ENCODE results near the gene CAMK2A. TPM values are rescaled to one million over a fixed set of nuclear protein-coding genes. Genes with fewer than 3 reads are reported as not detected.

CAMK2A gene
- total RNA-seq, 2 donors from 2014 or later = 0.50 to 1.0 TPM

DNA sequence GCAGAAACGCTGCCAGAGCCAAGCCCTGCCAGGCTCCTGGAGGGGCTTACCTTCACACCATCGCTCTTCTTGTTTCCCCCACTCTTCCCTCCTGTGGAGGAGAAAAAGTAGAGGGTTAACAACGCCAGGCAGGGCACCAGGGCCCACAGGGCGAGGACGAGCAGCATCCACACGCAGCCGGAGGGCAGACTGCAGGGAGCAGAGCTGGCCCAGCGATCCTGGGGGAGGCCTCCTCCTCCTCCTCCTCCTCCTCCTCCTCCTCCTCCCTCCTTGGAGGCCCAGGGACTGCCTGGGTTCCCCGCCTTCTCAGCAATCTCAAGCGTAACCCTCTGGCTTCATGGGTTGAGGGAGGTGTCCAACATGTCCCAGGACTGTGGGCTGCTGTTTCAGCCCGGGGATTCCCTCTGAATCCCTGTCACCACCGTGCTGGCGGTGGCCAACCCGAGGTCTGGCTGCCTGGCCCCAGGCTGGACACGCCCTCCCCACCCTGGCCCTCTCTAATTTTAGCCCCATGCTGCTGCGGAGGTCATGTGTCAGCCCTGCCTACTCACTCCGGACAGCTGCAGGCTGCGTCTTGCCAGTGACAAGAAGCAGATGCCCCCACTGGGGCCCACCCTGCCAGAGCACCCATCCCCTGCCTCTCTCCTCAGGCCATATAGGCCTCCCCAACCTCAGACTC is 44.3 kb downstream of the CAMK2A start:
- no peaks in the 10 kb centered on the region for H3K36me3 ChIP-seq
- 78% methylated on average over 16 of the region's 18 CpGs for WGBS
- DNase-seq (ENCODE audit: low spot score) = no peak
- TF ChIP-seq, protein P1, sequence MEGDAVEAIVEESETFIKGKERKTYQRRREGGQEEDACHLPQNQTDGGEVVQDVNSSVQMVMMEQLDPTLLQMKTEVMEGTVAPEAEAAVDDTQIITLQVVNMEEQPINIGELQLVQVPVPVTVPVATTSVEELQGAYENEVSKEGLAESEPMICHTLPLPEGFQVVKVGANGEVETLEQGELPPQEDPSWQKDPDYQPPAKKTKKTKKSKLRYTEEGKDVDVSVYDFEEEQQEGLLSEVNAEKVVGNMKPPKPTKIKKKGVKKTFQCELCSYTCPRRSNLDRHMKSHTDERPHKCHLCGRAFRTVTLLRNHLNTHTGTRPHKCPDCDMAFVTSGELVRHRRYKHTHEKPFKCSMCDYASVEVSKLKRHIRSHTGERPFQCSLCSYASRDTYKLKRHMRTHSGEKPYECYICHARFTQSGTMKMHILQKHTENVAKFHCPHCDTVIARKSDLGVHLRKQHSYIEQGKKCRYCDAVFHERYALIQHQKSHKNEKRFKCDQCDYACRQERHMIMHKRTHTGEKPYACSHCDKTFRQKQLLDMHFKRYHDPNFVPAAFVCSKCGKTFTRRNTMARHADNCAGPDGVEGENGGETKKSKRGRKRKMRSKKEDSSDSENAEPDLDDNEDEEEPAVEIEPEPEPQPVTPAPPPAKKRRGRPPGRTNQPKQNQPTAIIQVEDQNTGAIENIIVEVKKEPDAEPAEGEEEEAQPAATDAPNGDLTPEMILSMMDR (IDR thresholded peaks at IDR 0.05) = no peak
- TF ChIP-seq POLR2A (IDR thresholded peaks at IDR 0.05) (no peak), POLR2AphosphoS5 (IDR thresholded peaks at IDR 0.05) (no peak)
- H3K4me1 ChIP-seq (replicated peaks) = no peaks in the 10 kb centered on the region
- H3K4me3 ChIP-seq = no peak overlapping the region
- H3K9me3 ChIP-seq = no peaks in the 10 kb centered on the region
- H3K27ac ChIP-seq = no peak overlapping the region
- intact Hi-C loops (cut with DNase I) = no loop called here
- H3K27me3 ChIP-seq (replicated peaks; ENCODE audit: insufficient read depth) = no peaks in the 10 kb centered on the region

DNA sequence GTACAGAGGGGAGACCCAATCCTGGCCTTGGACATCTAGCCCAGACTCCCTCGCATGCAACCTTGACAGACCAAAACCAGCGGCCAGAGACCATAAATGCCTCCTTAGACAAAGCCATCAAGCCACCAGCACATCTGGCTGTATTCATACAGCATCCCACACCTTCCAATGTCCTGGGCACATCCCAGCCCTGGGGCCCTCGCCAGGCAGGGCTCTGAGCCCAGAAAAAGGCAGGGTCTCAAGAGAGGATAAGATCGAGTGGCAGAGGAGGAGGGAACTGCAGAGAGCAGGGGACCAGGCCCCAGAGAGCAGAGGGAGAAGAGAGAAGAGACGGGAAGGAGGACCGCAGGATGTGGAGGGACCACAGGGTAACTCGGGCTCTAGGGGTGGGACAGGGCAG is 45.4 kb downstream of the CAMK2A start:
- TF ChIP-seq POLR2A (IDR thresholded peaks at IDR 0.05) = no peak
- TF ChIP-seq POLR2AphosphoS5 (IDR thresholded peaks at IDR 0.05) = no peak
- TF ChIP-seq, protein P1 (IDR thresholded peaks at IDR 0.05) = no peak
- Histone ChIP-seq H3K27me3 (replicated peaks; ENCODE audit: insufficient read depth) (no peaks in the 10 kb centered on the region), H3K9me3 (no peaks in the 10 kb centered on the region), H3K27ac (no peak overlapping the region), H3K36me3 (no peaks in the 10 kb centered on the region), H3K4me3 (no peak overlapping the region), H3K4me1 (replicated peaks) (no peaks in the 10 kb centered on the region)
- no peak for DNase-seq (ENCODE audit: low spot score)
- intact Hi-C loops (cut with DNase I) = no loop called here
- WGBS = 64% methylated on average over 7 of the region's 7 CpGs

DNA sequence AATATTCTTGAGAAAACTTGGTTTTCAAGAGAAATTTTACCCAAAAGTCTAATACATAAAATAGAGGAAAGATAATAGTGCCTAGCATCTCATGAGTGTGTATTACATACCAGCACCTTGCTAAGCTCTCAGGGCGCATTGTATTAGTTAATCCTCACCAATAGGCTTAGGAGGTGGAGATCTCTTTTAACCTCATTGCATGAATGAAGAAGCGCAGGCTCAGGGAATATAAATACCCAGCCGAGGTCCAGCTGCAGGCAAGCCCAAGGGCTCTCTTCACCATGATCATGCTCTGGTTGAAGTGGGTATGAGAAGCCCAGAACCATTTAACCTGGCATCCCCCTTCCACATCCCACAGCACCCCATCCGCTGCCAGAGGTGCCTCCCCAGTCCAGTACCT is 46.0 kb downstream of the CAMK2A start:
- intact Hi-C loops (cut with DNase I) = no loop called here
- H3K9me3 ChIP-seq = no peaks in the 10 kb centered on the region
- H3K27me3 ChIP-seq (replicated peaks; ENCODE audit: insufficient read depth) = no peaks in the 10 kb centered on the region
- whole genome bisulfite sequencing = 94% methylated on average over 4 of the region's 4 CpGs
- H3K36me3 ChIP-seq = no peaks in the 10 kb centered on the region
- no peak overlapping the region for H3K27ac ChIP-seq
- TF ChIP-seq POLR2AphosphoS5 (IDR thresholded peaks at IDR 0.05) (no peak), POLR2A (IDR thresholded peaks at IDR 0.05) (no peak)
- TF ChIP-seq, protein P1 (IDR thresholded peaks at IDR 0.05) = no peak
- H3K4me1 ChIP-seq (replicated peaks) = no peaks in the 10 kb centered on the region
- DNase-seq (ENCODE audit: low spot score) = no peak
- H3K4me3 ChIP-seq = no peak overlapping the region

DNA sequence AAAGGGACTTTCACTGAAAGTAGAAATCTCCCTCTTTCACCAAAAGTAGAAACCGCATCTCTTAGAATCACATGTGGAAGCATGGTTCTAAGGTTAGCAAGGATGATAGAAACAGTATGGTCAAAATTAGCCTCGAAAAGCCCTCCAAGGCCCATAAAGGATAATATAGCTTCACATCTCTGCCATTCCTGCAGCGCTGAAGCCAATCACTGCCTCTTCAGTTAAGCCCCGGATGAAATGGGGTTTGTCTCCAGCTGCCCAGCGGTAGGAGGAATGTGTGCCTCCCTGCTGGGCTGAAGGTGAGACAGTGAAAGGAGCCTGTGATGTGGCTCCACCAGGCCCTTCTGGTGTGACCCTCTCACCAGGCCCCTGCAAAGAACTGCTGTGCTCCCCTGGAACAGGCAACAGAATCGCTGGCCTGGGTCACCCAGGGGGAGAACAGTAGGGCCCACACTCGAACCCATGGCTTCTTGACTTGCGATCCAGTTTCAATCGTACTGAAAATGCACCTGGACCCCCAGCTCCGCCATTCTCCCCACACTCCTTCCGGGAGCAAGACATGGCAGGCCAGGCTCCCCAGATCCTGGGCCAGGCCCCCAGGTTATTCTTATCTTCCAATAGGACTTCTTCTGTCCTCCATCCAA is 47.2 kb downstream of the CAMK2A start:
- 88% methylated on average over 11 of the region's 11 CpGs for WGBS
- no peak overlapping the region for H3K4me3 ChIP-seq
- no peaks in the 10 kb centered on the region for H3K36me3 ChIP-seq
- no peaks in the 10 kb centered on the region for H3K4me1 ChIP-seq (replicated peaks)
- intact Hi-C loops (cut with DNase I) = no loop called here
- H3K9me3 ChIP-seq = no peaks in the 10 kb centered on the region
- no peak overlapping the region for H3K27ac ChIP-seq
- H3K27me3 ChIP-seq (replicated peaks; ENCODE audit: insufficient read depth) = no peaks in the 10 kb centered on the region
- no peak for DNase-seq (ENCODE audit: low spot score)
- TF ChIP-seq, protein P1 (IDR thresholded peaks at IDR 0.05) = no peak
- TF ChIP-seq POLR2A (IDR thresholded peaks at IDR 0.05) = no peak
- no peak for TF ChIP-seq POLR2AphosphoS5 (IDR thresholded peaks at IDR 0.05)
